HEK293 (cell line): ENCODE results near the gene HID1.

Source experiments
- IKZF3 ChIP-seq: fragments of 450-650 bp; IDR thresholded peaks from 2 replicates; pipeline ENCODE4 v1.5.0; 2018; ENCODE audit warnings: missing biosample characterization, mild to moderate bottlenecking, missing genetic modification characterization, moderate library complexity
- MZF1 ChIP-seq: fragments of 450-650 bp; formaldehyde crosslinking; IDR thresholded peaks from 2 replicates; pipeline ENCODE4 v1.5.1; 2017; ENCODE audit warnings: missing biosample characterization, missing genetic modification characterization, borderline replicate concordance
- SP3 ChIP-seq: fragments of 450-650 bp; formaldehyde crosslinking; IDR thresholded peaks from 2 replicates; pipeline ENCODE4 v1.5.1; 2016; ENCODE audit warnings: missing biosample characterization, missing genetic modification characterization
- SP7 ChIP-seq: fragments of 450-650 bp; formaldehyde crosslinking; IDR thresholded peaks from 2 replicates; pipeline ENCODE4 v1.5.1; 2016; ENCODE audit warnings: missing biosample characterization, missing genetic modification characterization
- WT1 ChIP-seq: fragments of 450-650 bp; formaldehyde crosslinking; IDR thresholded peaks from 2 replicates; pipeline ENCODE4 v1.5.1; 2016; ENCODE audit warnings: missing biosample characterization, missing genetic modification characterization
- ZNF2 ChIP-seq: fragments of 450-650 bp; formaldehyde crosslinking; IDR thresholded peaks from 2 replicates; pipeline ENCODE4 v1.5.1; 2016; ENCODE audit warnings: missing biosample characterization, missing genetic modification characterization
- ZNF394 ChIP-seq: fragments of 450-650 bp; formaldehyde crosslinking; IDR thresholded peaks from 2 replicates; pipeline ENCODE4 v1.5.1; 2016; ENCODE audit warnings: missing biosample characterization, missing genetic modification characterization, mild to moderate bottlenecking, moderate library complexity, borderline replicate concordance
- ZNF48 ChIP-seq: fragments of 450-650 bp; formaldehyde crosslinking; IDR thresholded peaks from 2 replicates; pipeline ENCODE4 v1.5.1; 2016; ENCODE audit warnings: missing biosample characterization, missing genetic modification characterization
- ZNF654 ChIP-seq: fragments of 450-650 bp; formaldehyde crosslinking; IDR thresholded peaks from 2 replicates; pipeline ENCODE4 v1.5.1; 2016; ENCODE audit warnings: low read depth, missing biosample characterization, missing genetic modification characterization
- ZSCAN30 ChIP-seq: fragments of 450-650 bp; IDR thresholded peaks from 2 replicates; pipeline ENCODE4 v1.5.1; 2018; ENCODE audit warnings: missing biosample characterization, mild to moderate bottlenecking, missing genetic modification characterization, moderate library complexity
- TF ChIP-seq, protein P1 (sequence below): fragments of 450-650 bp; formaldehyde crosslinking; IDR thresholded peaks from 2 replicates; pipeline ENCODE4 v1.5.1; 2016; ENCODE audit warnings: missing biosample characterization, missing genetic modification characterization
- TF ChIP-seq, protein P2 (sequence below): fragments of 450-650 bp; formaldehyde crosslinking; optimal IDR thresholded peaks from 2 replicates; pipeline ENCODE3; 2016; ENCODE audit warnings: missing biosample characterization, mild to moderate bottlenecking, missing genetic modification characterization
- TF ChIP-seq, protein P3 (sequence below): fragments of 450-650 bp; formaldehyde crosslinking; IDR thresholded peaks from 2 replicates; pipeline ENCODE4 v1.5.1; 2016; ENCODE audit warnings: missing biosample characterization, missing genetic modification characterization
- TF ChIP-seq, protein P4 (sequence below): fragments of 450-650 bp; formaldehyde crosslinking; IDR thresholded peaks from 2 replicates; pipeline ENCODE4 v1.5.1; 2016; ENCODE audit warnings: missing biosample characterization, missing genetic modification characterization, borderline replicate concordance
- TF ChIP-seq, protein P5 (sequence below): fragments of 450-650 bp; formaldehyde crosslinking; IDR thresholded peaks from 2 replicates; pipeline ENCODE4 v1.5.1; 2016; ENCODE audit warnings: missing biosample characterization, missing genetic modification characterization
- TF ChIP-seq, protein P6 (sequence below): fragments of 450-650 bp; formaldehyde crosslinking; IDR thresholded peaks from 2 replicates; pipeline ENCODE4 v1.5.1; 2016; ENCODE audit warnings: missing biosample characterization, missing genetic modification characterization
- TF ChIP-seq, protein P7 (sequence below): fragments of 450-650 bp; formaldehyde crosslinking; IDR thresholded peaks from 2 replicates; pipeline ENCODE4 v1.5.1; 2016; ENCODE audit warnings: missing biosample characterization, missing genetic modification characterization

HID1 gene

DNA sequence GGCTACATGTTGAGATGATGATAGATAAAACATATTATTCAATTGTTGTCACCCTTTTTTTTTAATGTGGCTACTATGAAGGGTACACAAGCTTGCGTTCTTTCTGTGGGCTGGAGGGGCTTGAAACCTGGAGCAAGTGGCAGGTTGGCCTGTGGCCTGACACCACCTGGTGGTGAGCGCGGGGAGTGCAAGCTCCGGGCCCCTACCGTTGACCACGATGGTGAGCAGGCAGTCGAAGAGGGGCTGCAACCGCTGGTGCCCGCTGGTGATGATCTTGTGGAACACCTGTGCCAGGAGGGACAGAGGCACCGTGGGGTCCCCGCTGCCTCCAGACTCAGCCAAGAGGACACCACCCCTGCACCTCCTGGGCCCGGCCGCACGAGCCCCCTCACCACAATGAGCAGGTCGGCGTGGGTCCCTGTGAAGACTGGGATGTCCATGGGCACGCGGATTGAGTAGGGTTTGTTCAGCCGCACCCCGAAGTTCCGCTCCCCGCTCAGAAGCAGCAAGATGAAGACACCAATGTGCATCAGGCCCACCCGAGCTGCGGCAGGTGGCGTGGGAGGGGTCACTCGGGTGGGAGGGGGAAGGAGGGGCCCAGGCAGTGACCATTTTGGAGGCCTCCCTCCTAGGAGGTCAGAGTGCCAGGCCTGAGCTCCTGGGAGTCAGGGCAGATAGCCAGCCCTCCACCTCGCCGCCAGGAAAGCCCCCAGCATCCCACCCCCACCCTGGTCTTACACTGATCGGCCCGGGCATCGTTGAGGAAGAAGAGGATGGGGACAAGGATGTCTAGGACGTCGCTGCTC is 14.4 kb downstream of the HID1 start (continued):
- TF ChIP-seq, protein P1, sequence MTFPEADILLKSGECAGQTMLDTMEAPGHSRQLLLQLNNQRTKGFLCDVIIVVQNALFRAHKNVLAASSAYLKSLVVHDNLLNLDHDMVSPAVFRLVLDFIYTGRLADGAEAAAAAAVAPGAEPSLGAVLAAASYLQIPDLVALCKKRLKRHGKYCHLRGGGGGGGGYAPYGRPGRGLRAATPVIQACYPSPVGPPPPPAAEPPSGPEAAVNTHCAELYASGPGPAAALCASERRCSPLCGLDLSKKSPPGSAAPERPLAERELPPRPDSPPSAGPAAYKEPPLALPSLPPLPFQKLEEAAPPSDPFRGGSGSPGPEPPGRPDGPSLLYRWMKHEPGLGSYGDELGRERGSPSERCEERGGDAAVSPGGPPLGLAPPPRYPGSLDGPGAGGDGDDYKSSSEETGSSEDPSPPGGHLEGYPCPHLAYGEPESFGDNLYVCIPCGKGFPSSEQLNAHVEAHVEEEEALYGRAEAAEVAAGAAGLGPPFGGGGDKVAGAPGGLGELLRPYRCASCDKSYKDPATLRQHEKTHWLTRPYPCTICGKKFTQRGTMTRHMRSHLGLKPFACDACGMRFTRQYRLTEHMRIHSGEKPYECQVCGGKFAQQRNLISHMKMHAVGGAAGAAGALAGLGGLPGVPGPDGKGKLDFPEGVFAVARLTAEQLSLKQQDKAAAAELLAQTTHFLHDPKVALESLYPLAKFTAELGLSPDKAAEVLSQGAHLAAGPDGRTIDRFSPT (tag by site-specific recombination): no peak
- TF ChIP-seq ZNF394 (tag by site-specific recombination) (no peak), IKZF3 (tag by site-specific recombination) (no peak), ZNF654 (tag by site-specific recombination) (peak; percentile 67), SP7 (tag by site-specific recombination) (peak; percentile 20; the same call in 1 of the 2 replicates), WT1 (no peak), ZSCAN30 (no peak), ZNF2 (tag by site-specific recombination) (no peak), ZNF48 (tag by site-specific recombination) (no peak), SP3 (no peak), MZF1 (tag by site-specific recombination) (no peak)
- TF ChIP-seq, protein P2, sequence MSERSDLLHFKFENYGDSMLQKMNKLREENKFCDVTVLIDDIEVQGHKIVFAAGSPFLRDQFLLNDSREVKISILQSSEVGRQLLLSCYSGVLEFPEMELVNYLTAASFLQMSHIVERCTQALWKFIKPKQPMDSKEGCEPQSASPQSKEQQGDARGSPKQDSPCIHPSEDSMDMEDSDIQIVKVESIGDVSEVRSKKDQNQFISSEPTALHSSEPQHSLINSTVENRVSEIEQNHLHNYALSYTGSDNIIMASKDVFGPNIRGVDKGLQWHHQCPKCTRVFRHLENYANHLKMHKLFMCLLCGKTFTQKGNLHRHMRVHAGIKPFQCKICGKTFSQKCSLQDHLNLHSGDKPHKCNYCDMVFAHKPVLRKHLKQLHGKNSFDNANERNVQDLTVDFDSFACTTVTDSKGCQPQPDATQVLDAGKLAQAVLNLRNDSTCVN (tag by site-specific recombination): no peak
- TF ChIP-seq, protein P3, sequence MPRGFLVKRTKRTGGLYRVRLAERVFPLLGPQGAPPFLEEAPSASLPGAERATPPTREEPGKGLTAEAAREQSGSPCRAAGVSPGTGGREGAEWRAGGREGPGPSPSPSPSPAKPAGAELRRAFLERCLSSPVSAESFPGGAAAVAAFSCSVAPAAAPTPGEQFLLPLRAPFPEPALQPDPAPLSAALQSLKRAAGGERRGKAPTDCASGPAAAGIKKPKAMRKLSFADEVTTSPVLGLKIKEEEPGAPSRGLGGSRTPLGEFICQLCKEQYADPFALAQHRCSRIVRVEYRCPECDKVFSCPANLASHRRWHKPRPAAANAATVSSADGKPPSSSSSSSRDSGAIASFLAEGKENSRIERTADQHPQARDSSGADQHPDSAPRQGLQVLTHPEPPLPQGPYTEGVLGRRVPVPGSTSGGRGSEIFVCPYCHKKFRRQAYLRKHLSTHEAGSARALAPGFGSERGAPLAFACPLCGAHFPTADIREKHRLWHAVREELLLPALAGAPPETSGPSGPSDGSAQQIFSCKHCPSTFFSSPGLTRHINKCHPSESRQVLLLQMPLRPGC: no peak
- TF ChIP-seq, protein P4, sequence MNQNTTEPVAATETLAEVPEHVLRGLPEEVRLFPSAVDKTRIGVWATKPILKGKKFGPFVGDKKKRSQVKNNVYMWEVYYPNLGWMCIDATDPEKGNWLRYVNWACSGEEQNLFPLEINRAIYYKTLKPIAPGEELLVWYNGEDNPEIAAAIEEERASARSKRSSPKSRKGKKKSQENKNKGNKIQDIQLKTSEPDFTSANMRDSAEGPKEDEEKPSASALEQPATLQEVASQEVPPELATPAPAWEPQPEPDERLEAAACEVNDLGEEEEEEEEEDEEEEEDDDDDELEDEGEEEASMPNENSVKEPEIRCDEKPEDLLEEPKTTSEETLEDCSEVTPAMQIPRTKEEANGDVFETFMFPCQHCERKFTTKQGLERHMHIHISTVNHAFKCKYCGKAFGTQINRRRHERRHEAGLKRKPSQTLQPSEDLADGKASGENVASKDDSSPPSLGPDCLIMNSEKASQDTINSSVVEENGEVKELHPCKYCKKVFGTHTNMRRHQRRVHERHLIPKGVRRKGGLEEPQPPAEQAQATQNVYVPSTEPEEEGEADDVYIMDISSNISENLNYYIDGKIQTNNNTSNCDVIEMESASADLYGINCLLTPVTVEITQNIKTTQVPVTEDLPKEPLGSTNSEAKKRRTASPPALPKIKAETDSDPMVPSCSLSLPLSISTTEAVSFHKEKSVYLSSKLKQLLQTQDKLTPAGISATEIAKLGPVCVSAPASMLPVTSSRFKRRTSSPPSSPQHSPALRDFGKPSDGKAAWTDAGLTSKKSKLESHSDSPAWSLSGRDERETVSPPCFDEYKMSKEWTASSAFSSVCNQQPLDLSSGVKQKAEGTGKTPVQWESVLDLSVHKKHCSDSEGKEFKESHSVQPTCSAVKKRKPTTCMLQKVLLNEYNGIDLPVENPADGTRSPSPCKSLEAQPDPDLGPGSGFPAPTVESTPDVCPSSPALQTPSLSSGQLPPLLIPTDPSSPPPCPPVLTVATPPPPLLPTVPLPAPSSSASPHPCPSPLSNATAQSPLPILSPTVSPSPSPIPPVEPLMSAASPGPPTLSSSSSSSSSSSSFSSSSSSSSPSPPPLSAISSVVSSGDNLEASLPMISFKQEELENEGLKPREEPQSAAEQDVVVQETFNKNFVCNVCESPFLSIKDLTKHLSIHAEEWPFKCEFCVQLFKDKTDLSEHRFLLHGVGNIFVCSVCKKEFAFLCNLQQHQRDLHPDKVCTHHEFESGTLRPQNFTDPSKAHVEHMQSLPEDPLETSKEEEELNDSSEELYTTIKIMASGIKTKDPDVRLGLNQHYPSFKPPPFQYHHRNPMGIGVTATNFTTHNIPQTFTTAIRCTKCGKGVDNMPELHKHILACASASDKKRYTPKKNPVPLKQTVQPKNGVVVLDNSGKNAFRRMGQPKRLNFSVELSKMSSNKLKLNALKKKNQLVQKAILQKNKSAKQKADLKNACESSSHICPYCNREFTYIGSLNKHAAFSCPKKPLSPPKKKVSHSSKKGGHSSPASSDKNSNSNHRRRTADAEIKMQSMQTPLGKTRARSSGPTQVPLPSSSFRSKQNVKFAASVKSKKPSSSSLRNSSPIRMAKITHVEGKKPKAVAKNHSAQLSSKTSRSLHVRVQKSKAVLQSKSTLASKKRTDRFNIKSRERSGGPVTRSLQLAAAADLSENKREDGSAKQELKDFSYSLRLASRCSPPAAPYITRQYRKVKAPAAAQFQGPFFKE (tag by site-specific recombination): no peak
- TF ChIP-seq, protein P5, sequence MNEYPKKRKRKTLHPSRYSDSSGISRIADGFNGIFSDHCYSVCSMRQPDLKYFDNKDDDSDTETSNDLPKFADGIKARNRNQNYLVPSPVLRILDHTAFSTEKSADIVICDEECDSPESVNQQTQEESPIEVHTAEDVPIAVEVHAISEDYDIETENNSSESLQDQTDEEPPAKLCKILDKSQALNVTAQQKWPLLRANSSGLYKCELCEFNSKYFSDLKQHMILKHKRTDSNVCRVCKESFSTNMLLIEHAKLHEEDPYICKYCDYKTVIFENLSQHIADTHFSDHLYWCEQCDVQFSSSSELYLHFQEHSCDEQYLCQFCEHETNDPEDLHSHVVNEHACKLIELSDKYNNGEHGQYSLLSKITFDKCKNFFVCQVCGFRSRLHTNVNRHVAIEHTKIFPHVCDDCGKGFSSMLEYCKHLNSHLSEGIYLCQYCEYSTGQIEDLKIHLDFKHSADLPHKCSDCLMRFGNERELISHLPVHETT (tag by site-specific recombination): no peak
- TF ChIP-seq, protein P6, sequence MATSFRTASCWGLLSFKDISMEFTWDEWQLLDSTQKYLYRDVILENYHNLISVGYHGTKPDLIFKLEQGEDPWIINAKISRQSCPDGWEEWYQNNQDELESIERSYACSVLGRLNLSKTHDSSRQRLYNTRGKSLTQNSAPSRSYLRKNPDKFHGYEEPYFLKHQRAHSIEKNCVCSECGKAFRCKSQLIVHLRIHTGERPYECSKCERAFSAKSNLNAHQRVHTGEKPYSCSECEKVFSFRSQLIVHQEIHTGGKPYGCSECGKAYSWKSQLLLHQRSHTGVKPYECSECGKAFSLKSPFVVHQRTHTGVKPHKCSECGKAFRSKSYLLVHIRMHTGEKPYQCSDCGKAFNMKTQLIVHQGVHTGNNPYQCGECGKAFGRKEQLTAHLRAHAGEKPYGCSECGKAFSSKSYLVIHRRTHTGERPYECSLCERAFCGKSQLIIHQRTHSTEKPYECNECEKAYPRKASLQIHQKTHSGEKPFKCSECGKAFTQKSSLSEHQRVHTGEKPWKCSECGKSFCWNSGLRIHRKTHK: no peak
- TF ChIP-seq, protein P7, sequence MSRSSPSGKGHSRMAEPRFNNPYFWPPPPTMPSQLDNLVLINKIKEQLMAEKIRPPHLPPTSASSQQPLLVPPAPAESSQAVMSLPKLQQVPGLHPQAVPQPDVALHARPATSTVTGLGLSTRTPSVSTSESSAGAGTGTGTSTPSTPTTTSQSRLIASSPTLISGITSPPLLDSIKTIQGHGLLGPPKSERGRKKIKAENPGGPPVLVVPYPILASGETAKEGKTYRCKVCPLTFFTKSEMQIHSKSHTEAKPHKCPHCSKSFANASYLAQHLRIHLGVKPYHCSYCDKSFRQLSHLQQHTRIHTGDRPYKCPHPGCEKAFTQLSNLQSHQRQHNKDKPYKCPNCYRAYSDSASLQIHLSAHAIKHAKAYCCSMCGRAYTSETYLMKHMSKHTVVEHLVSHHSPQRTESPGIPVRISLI (tag by site-specific recombination): no peak
